Anterior cingulate cortex (tissue), 58 donors: Measurements from ENCODE around the gene SFTPA2.
"Not testable (repeated sequence)": the region's sequence is repeated elsewhere in the genome, so short reads cannot be mapped to it uniquely, and the experiment has no call there.

ENCODE experiments used
- DNase-seq, 58 donors: peaks; one replicate each; lab custom pipeline; 2025; lab: John Stamatoyannopoulos, UW

Gene SFTPA2

DNA sequence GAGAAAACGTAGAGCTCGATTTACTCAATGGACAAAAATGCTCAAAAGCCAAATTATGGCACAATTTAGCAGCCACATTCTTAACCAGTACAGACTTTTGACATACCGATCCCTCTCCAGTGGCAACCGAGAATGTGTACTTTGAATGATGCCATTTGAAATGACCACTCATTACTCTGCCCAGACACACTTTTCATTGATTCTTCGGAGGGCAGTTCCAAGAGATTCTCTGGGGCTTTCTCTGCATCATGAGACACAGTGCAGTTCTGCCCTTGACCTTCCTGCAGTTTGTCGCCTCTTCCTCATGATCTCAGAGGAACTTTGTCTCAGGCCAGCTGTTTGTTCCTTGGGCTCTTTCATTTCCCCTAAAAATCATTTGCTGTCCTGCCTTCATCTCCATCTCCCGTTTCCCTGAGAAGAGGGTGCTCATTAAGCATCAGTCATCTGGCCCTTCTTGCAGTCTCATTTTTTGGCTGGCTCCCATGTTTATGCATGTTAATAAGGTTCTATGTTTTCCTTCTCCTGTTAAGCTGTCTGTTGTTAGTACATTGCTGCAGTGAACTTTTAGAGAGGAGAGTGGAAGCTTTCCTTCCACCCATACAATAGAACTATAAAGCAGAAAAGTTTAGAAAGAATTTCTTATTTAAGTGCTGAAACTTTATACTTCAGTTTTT lies 43.5 kb downstream of the SFTPA2 start:
- DNase-seq = not testable (repeated sequence)

DNA sequence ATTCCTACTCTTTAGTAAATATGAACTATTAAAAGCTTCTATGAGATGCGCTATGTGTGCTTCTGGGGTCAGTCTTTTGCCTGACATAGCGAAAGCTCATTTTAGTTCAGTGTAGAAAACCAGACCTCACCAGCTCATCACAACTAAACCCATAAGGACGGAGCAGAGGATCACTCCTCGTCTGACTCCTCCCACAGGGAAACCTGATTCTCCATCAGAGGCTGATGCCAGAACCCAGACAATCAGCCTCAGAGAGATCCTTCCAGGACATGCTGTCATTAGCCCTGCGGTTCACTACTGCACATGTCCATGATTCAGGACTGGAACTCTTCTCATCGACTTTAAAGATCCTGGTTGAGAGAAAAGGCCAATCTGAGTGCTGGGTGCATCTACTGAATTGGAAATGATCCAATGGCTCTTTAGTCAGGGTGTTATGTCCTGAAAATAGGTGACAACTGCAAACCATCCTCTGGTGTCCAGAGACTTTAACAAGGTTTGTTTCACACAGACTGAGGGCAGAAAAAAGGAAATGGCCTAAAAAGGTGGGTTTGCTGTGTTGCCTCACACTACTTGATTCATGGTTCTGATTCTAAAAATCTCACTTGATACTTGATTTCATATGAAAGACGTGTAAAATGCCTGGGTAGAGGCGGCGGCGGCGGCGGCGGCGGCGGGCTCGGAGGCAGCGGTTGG lies 48.2 kb downstream of the SFTPA2 start, which contains the start of gene EIF5AL1:
Gene EIF5AL1, plus strand, starts transcription at position 643 of the 693 bp plus-strand sequence. CDS start 117 bp downstream, outside the sequence.
- DNase-seq = not testable (repeated sequence)

DNA sequence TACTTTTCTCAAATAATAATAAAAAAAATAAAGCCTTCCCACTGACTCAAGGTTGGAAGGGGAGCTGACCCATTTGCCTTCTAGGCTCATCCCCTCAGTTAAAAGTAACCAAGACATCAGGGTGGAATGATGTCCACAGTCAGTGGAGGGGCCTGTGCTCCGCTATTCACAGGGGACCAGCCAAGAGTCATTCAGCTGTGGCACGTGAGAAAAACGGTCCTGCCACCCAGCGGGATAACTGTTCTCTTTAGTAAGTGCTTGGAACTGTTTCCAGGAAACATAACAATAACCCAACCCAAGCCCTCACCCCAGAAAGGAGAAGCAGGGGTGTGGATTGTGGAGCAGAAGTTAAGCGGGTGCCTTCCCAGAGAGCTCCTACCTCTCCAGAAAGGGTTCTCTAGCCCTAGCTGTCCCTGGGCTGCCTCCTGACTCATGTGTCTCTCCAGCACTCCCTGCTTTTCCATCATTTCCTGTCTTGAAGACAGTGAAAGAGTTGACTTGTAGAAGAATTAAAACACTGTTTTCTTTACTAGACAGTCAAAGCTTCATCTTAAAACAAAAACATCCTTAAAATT lies 50.2 kb downstream of the SFTPA2 start:
- not testable (repeated sequence) for DNase-seq

DNA sequence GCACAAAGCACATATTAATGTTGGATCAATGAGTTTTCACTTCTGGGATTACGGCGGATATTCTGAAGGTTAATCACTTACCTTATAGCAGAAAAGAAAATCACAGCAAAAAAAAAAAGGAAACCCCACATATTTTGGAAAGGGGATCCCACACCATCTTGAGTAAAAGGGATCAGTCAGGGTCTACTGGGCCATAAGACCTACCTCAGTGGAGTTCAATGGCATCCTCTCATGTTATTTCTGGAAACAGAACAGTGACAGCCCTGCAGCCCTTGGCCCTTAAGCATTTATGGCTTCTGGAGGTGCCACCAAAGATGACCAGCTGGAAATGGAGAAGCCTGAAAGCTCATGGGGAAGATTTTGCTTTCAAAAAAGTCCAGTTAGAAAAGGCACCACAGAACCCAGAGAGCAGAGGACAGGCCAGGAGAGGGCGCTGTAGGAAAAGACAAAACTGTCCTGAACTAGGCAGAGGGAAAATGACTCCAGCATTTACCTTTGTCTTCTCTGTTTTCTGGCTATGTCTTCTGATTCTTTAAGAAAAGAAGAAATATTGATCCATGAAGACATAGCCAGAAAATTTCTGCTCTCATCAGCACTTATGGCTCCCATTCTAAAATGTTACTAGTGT lies 50.8 kb downstream of the SFTPA2 start:
- DNase-seq = not testable (repeated sequence)

DNA sequence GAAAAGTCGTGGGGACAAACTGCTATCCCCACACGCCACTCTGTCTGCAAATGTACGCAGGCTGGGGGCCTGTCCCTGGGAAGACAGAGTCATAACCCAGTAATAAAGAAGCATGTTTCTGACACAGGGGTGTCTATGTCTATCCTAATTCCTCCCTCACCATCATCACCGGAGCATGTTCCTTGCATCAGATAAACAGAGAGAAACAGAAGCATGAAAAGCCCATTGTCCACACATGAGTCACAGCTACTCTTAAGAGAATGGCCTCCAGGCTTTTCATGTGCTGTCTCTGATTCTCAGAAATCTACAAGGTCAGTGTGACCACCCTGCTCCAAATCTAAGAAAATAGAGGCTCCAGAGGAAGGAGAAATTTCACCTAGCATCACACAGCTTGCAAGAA lies 52.0 kb downstream of the SFTPA2 start:
- not testable (repeated sequence) for DNase-seq

DNA sequence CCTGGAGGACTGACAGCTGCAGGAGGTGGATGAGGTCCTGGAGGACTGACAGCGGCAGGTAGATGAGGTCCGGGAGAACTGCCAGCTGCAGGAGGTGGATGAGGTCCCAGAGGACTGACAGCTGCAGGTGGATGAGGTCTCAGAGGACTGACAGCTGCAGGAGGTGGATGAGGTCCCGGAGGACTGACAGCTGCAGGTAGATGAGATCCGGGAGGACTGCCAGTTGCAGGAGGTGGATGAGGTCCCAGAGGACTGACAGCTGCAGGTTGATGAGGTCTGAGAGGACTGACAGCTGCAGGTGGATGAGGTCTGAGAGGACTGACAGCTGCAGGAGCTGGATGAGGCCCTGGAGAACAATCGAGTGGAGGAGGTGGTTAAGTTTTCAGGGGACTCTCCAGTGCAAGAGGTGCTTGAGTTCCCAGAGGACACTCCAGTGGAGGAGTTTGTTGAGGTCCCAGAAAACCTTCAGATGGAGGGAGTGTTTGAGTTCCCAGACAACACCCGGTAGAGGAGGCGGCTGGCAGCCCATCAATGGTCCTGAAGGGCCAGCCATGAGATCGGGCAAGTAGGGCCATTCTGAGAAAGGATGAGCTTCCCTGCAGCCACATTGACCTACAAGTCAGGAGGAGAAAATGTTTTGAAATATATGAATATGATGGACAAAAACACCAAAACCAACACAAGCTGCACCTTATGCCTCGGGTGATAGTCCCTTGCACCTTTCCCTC lies 52.6 kb downstream of the SFTPA2 start:
- no peak for DNase-seq
